ENCODE results near the gene CSGALNACT2.

The CSGALNACT2 gene

DNA sequence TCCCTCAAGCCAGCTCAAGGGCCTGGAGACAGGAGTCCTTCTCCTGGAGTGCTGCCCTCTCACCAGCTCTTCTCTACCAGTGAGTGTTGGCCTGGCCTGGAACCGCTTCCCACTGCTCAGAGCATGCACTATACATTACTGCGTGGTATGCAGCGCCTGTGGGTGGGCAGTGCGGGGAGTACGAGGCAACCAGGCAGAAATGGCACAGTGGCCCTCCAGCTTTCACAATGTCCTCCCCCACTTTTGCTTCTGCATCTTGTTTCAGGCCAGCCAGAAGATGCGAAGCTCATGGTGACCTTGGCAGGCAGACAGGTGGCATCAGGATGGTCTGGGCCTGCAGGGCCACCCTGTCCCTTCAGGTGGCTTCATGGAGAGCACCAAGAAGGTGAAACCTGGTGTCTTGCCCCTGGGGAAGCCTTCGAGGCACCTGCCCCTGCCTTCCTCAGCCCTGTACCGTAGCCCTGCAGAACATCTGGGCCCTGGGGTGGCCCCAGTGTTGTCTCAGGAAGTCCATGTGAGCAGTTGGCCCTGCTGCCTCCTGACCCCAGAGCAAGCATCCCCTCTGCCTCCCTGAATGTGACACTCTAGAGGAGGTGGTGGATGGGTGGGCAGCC lies 92.8 kb downstream of the CSGALNACT2 start:
- DNase-seq: no peak

DNA sequence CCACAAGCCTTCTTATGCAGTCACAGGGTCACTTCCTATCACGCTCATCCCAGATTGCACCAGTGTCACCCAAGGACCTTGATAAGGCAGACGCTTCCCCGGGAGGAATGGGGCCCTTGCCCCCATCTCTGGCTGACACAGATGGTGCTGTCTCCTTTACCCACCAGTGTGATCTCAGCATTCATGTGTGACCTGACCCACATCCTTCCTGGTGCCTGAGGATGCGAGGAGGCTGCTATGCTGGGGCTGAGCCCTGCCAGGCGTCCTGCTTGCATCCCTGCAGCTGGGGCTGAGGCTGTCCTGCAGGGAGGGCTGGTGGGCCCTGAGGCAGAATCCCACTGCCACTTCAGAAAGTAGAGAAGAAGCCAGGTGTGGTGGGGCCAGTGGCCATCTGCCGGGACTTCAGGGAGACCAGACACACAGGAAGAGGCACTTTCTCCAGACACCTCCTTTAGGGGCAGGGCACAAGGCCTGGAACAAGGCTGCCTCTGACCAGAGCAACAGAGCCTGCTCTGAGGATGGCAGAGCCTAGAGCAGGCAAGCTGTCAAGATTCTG lies 93.4 kb downstream of the CSGALNACT2 start:
- peak; percentile 69 for DNase-seq

DNA sequence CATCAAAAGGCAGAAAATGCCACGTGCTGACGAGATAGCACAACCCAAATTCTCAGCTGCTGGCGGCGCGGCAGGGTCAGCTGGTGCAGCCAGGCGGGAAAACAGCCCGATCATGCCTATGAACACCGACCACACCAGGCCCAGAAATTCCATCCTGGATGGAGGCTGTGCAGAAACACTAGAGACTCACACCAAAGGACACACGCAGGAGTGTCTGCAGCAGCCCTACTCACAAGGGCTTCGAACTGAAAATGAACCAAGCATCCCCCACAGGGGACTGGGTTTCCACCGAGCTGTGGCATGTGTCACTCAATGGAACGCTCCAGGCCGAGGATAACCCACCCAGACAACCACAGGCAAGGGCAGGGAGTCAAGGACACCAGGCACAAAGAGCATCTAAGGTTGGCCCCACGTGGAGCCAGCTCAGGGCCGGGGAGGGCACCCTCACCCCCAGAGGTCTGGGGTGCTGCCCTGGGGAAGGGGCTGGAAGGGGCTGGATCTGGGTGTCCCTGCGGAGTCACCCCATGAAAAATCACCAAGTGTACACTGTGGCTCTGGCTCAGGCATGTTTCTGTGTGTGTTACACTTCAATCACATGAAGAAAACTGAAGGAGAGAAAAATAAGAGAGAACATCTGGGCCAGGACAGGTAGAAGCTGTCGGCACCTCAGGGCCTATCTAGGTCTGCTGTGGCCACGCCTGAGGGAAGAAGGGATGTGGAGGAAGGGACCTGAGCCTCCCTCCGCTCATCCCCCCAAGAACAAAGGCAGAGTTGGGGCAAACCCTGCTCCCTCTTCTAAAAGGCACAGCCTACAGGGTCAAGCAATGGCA lies 95.6 kb downstream of the CSGALNACT2 start:
- DNase-seq: peak; percentile 50

DNA sequence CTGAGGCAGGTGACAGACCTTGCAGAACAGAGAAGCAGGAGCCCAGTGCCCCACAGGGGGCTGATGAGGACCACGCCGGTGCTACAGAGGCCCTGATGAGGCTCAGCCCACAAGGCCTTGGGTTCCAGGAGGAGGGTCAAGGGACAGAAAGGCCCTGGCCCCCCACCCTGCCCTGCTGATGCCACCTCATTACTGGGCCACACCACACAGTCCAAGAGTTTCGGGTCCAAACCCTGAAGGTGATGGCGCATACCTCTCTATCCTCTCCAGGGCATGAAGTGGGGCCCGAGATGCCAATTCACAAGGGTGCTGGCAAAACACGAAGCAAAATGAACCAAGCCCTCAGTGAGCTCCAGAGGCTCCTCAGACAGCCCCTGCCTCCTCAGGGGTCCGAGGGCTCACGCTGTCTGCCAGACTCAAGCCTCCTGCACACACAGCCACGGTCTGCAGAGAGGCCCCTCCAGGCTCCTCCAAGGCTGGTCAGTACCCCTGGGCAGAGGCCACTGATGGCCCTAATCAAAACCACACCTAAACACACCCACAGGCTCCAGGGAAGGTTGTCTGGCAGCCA lies 96.3 kb downstream of the CSGALNACT2 start:
- no peak for DNase-seq

All from activated CD8-positive, alpha-beta memory T cell treated with anti-CD3 and anti-CD28 coated beads for 24 hours (primary cell).